Neutrophil (primary cell): ENCODE data around the gene AVEN.

Experiments
- H3K27ac ChIP-seq: fragments of 200-600 bp; sonication (generic); 2 replicates; pipeline ENCODE4 v1.5.1; 2016; ENCODE audit warnings: mild to moderate bottlenecking, moderate library complexity
- H3K27me3 ChIP-seq: fragments of 200-600 bp; sonication (generic); 2 replicates; pipeline ENCODE4 v1.6.0; 2016; ENCODE audit warnings: mild to moderate bottlenecking
- H3K36me3 ChIP-seq: fragments of 200-600 bp; sonication (generic); 2 replicates; pipeline ENCODE4 v1.5.1; 2017
- H3K4me1 ChIP-seq, 2 experiments: fragments of 200-600 bp in 1 of 2; sonication (generic) in 1 of 2; 1 replicate in 1 of 2; 2 replicates in 1 of 2; pipeline versions ENCODE4 v1.5.1 to v1.6.1; 2013 to 2016; ENCODE audit warnings: low read depth in 1 of 2, low read length in 1 of 2, mild to moderate bottlenecking in 1 of 2, moderate library complexity in 1 of 2; ENCODE audit not compliant: control insufficient read depth in 1 of 2, insufficient read depth in 1 of 2
- H3K4me3 ChIP-seq, 2 experiments: fragments of 200-600 bp in 1 of 2; sonication (generic) in 1 of 2; 1 replicate in 1 of 2; 2 replicates in 1 of 2; pipeline ENCODE4 v1.5.1; 2013 to 2016; ENCODE audit warnings: low read depth in 1 of 2, low read length in 1 of 2, mild to moderate bottlenecking in 1 of 2, moderate library complexity in 1 of 2
- H3K9me3 ChIP-seq: fragments of 200-600 bp; sonication (generic); 2 replicates; pipeline ENCODE4 v1.5.1; 2016
- TF ChIP-seq, protein P1 (sequence below): fragments of 200-600 bp; sonication (generic); IDR thresholded peaks from 2 replicates; pipeline ENCODE4 v1.5.1; 2016; ENCODE audit warnings: antibody characterized with exemption

Gene AVEN

GRCh38 chr15:33871980-33872379 lies 167.0 kb downstream of the AVEN start:
- H3K27ac ChIP-seq: no peak overlapping the region
- H3K27me3 ChIP-seq: no peaks in the 10 kb centered on the region
- H3K4me1 ChIP-seq: no peaks in the 10 kb centered on the region
- H3K36me3 ChIP-seq: no peaks in the 10 kb centered on the region
- no peaks in the 10 kb centered on the region for H3K9me3 ChIP-seq
- no peak overlapping the region for H3K4me3 ChIP-seq
- TF ChIP-seq, protein P1, sequence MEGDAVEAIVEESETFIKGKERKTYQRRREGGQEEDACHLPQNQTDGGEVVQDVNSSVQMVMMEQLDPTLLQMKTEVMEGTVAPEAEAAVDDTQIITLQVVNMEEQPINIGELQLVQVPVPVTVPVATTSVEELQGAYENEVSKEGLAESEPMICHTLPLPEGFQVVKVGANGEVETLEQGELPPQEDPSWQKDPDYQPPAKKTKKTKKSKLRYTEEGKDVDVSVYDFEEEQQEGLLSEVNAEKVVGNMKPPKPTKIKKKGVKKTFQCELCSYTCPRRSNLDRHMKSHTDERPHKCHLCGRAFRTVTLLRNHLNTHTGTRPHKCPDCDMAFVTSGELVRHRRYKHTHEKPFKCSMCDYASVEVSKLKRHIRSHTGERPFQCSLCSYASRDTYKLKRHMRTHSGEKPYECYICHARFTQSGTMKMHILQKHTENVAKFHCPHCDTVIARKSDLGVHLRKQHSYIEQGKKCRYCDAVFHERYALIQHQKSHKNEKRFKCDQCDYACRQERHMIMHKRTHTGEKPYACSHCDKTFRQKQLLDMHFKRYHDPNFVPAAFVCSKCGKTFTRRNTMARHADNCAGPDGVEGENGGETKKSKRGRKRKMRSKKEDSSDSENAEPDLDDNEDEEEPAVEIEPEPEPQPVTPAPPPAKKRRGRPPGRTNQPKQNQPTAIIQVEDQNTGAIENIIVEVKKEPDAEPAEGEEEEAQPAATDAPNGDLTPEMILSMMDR: no peak

DNA sequence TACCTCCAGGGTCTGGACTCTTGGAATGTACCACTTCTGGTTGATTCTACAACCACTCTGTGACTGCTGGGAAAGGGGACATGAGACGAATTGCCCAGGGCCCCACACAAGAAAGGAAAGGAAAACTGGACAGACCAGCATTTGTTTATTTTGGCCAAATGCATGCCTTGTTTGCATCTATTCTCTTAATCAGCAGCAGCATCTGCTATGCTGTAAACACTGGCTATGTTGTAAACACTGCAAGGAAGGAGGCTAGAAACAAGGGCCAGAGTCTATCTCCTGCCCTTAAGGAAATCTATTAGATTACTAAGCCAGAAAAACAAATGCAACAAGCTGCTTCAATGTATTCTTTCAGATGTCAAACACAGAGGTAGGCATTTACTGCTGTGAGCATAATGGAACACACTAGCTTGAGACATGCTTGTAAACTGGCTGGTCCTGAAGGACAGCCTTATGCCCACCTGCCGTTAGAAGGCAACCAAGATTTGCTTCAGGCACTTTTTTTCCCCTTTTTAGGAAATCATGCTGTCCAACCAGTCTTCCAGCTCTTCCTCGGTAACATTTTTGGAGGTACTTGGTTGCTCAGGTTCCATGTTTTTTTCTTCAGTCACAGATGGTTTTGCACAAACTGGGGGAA lies 172.8 kb downstream of the AVEN start:
- Histone ChIP-seq H3K27me3 (no peaks in the 10 kb centered on the region), H3K36me3 (no peaks in the 10 kb centered on the region), H3K4me3 (no peak overlapping the region), H3K9me3 (no peaks in the 10 kb centered on the region), H3K4me1 (no peaks in the 10 kb centered on the region), H3K27ac (no peak overlapping the region)
- TF ChIP-seq, protein P1: no peak

DNA sequence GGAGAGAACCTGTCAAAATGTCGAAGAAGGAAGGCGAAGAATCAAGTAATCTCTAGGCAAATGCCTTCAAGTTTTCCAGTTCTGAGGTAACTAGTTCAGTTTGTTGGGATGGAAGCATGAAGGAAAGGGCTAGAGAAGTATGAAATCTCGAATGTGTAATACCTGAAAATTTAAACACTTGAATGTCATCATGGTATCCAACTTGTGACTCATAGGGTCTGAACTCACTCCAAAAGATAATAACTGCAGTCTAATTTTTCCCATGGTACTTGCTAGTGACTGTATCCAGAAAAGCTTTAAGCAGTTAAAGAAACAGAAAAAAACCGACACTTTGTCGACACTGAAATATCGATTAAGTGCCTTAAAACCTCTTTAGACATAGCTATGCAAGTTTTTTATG lies 173.6 kb downstream of the AVEN start:
- Histone ChIP-seq H3K27ac (no peak overlapping the region), H3K9me3 (no peaks in the 10 kb centered on the region), H3K4me1 (no peaks in the 10 kb centered on the region), H3K4me3 (no peak overlapping the region), H3K36me3 (no peaks in the 10 kb centered on the region), H3K27me3 (no peaks in the 10 kb centered on the region)
- TF ChIP-seq, protein P1: no peak

DNA sequence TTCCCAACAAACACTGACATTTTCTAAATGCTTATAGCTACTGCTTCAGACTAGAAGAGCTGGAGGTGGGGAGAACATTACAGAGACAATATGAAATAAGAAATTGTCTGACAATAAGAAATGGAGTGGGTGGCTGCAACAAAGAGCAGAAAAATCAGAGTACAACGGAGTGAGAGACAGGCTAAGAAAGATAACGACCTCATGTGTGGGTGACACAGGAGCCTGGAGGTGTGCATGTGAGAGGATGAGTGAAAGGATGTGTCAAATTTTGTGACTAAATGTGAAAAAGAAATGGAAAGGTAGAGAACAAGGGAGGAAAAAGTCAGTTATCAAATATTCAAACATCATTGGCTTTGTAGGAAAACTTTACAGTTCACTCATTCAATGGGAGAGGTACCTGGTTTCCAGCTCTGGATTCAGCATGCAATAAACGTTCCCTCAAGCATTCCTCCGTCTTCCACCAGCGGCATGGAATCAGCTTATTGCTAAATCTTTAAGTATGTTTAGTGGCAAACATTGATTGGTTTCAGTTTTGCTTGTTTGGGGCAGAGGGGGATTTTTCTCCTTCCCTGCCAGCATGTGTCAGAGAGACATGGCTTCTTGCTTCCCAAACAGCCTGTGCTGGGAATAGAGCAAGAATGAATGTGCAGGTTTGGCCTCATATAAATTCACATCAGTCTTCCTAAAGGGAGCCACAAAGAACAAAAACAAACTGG lies 174.5 kb downstream of the AVEN start:
- no peaks in the 10 kb centered on the region for H3K4me1 ChIP-seq
- no peak overlapping the region for H3K27ac ChIP-seq
- TF ChIP-seq, protein P1: no peak
- no peak overlapping the region for H3K4me3 ChIP-seq
- H3K36me3 ChIP-seq: no peaks in the 10 kb centered on the region
- H3K9me3 ChIP-seq: no peaks in the 10 kb centered on the region
- no peaks in the 10 kb centered on the region for H3K27me3 ChIP-seq

GRCh38 chr15:33860754-33861153 lies 178.2 kb downstream of the AVEN start:
- TF ChIP-seq, protein P1: no peak
- Histone ChIP-seq H3K27ac (no peak overlapping the region), H3K4me1 (no peaks in the 10 kb centered on the region), H3K36me3 (no peaks in the 10 kb centered on the region), H3K4me3 (no peak overlapping the region), H3K27me3 (no peaks in the 10 kb centered on the region), H3K9me3 (no peaks in the 10 kb centered on the region)
